ENCODE results near the gene ADAMTS7.

DNA sequence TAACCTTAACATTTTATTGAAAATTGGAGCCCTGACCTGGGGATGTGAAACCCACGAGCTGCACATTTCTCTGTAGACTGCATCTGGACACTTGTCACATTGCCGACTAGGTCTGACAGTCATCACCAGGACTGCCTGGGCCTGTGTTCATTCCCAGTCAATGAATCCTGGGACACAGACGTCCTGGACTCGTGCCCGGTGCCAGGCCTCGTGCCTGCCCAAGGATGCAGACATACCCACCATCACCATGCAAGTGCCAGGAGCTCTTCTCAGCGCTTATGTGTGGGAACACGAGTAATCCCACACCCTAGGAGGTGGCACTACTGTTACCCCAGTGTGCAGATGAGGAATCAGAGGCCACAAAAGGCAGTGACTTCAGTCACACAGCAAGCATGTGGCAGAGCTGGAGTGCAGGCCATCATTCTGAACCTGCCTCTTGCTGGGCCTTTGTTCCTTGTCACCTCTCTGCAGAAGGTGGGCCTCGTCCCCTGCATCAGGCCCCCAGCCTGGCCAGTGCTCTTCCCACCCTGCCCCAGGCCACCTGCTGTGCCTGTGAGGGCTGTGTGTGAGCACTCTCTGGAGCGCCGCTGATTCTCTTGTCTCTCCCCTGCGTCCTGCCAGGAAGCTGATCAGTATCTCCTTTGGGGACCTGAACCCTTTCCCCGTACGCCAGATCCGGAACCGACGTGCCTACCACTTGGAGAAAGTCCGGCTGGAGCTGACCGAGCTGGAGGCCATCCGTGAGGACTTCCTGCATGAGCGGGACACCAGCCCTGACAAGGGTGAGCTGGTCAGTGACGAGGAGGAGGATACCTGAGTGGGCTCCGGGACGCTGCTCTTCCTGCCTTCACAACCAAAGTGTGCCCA is 58.5 kb downstream of the ADAMTS7 start:
- no peak for TF ChIP-seq POLR2A (IDR thresholded peaks at IDR 0.05; ENCODE audit: low read depth, low read length)
- TF ChIP-seq POLR2AphosphoS5 (IDR thresholded peaks at IDR 0.05; ENCODE audit: low read depth, low read length), result no peak
